ENCODE data around the gene GNAZ. TPM values are rescaled to one million over a fixed set of nuclear protein-coding genes. Genes with fewer than 3 reads are reported as not detected.
A peak's percentile ranks its signal among the peaks of the same experiment; 100 is the strongest.

The GNAZ gene
- total and polyA plus RNA-seq, 2 of the 8 experiments (the other 6 are each of a cell fraction or from before 2014, with no cell fraction given): 6.6 to 9.6 TPM

GRCh38 chr22:23093051-23093788, 22.9 kb downstream of the GNAZ start:
- POLR2A ChIA-PET (ENCODE audit: partially characterized antibody): no interaction called here
- DNase-seq (ENCODE audit: low read depth in 1 of 2, low spot score in 2 of 2) (no peak), FAIRE-seq (no peak)
- H2BK15ac ChIP-seq (ENCODE audit: low read length): no peak overlapping the region
- CTCF ChIA-PET (ENCODE audit: partially characterized antibody): no interaction called here
- peak overlapping the region; percentile 36; the same call in 1 of the 2 replicates for H4K8ac ChIP-seq (ENCODE audit: extremely low read depth, insufficient read depth, low read length)
- H2BK20ac ChIP-seq (ENCODE audit: low read length): no peak overlapping the region
- H3K27me3 ChIP-seq (replicated peaks in 1 of 4; ENCODE audit: control insufficient read depth in 3 of 4, extremely low read depth in 1 of 4, insufficient read depth in 3 of 4, low read length in 3 of 4): no peaks in the 10 kb centered on the region; a peak in 3 of 7 replicates
- H2BK5ac ChIP-seq (ENCODE audit: low read depth, low read length): no peak overlapping the region
- no peak overlapping the region for H3K4me3 ChIP-seq (ENCODE audit: extremely low read depth in 1 of 4, insufficient read depth in 2 of 4, low read depth in 3 of 4, low read length in 4 of 4)
- WGBS, 2 experiments (ENCODE audit: extremely low coverage in 1 of 2, insufficient coverage in 1 of 2, insufficient read length in 1 of 2, insufficient replicate concordance in 2 of 2, low coverage in 1 of 2, low lambda C conversion rate in 2 of 2, missing lambda C conversion rate in 1 of 2): 83% methylated on average over 14 of the region's 14 CpGs; no CpG with 5 or more reads in 1 of the 2 experiments
- H3K9ac ChIP-seq (replicated peaks in 1 of 4; ENCODE audit: extremely low read depth in 1 of 4, low read depth in 3 of 4, low read length in 3 of 4): no peak overlapping the region; a peak in 1 of 7 replicates
- peaks cover 0 to 3% (median 0%) of the 10 kb centered on the region in 4 experiments; a peak in 1 of 8 replicates for H3K36me3 ChIP-seq (ENCODE audit: control insufficient read depth in 2 of 4, insufficient read depth in 4 of 4, low read length in 3 of 4)
- H2BK120ac ChIP-seq (replicated peaks; ENCODE audit: low read depth, low read length): no peak overlapping the region
- no peak overlapping the region for H3K4ac ChIP-seq (replicated peaks; ENCODE audit: insufficient read length, low read depth, low read length)
- H3K79me2 ChIP-seq (ENCODE audit: control insufficient read depth in 1 of 2, insufficient read depth in 2 of 2, low read length in 2 of 2): no peaks in the 10 kb centered on the region
- no peak overlapping the region for H3K23ac ChIP-seq (ENCODE audit: insufficient read length)
- no peak overlapping the region for H4K5ac ChIP-seq (ENCODE audit: insufficient read length, low read depth, low read length)
- H3K79me1 ChIP-seq (ENCODE audit: low read depth, low read length): peaks cover 3% of the 10 kb centered on the region; the same call in 1 of the 2 replicates
- H2AK5ac ChIP-seq (ENCODE audit: low read depth, low read length): no peak overlapping the region
- no peaks in the 10 kb centered on the region for H3K9me3 ChIP-seq (ENCODE audit: insufficient read depth in 2 of 2, low read depth in 1 of 2, low read length in 1 of 2)
- H3K23me2 ChIP-seq (ENCODE audit: low read depth, low read length): peaks cover 4% of the 10 kb centered on the region
- no peak overlapping the region for H4K91ac ChIP-seq (replicated peaks; ENCODE audit: insufficient read length, low read length)
- H3K4me1 ChIP-seq (replicated peaks in 1 of 4; ENCODE audit: control insufficient read depth in 3 of 4, insufficient read depth in 4 of 4, low read length in 3 of 4): peaks cover 0 to 7% (median 3%) of the 10 kb centered on the region in 4 experiments; a peak in 6 of 7 replicates
- H2AFZ ChIP-seq (ENCODE audit: low read length): no peak overlapping the region
- no peak overlapping the region for H3K14ac ChIP-seq (ENCODE audit: insufficient read length)
- H3K18ac ChIP-seq (ENCODE audit: extremely low read depth, low read length): no peak overlapping the region
- H3K4me2 ChIP-seq (ENCODE audit: insufficient read depth in 1 of 2, low read depth in 2 of 2, low read length in 2 of 2): no peak overlapping the region
- H4K20me1 ChIP-seq (replicated peaks in 1 of 2; ENCODE audit: control insufficient read depth in 1 of 2, insufficient read depth in 2 of 2, low read length in 2 of 2): peaks cover 8 to 17% of the 10 kb centered on the region in 2 experiments
- H2BK12ac ChIP-seq (ENCODE audit: low read depth, low read length): peak overlapping the region; percentile 19; the same call in 1 of the 2 replicates
- no peak overlapping the region for H3K56ac ChIP-seq (replicated peaks; ENCODE audit: insufficient read length, low read depth, low read length)
- no peak overlapping the region for H3K27ac ChIP-seq (ENCODE audit: low read depth, low read length)
- TF ChIP-seq SAP30 (IDR thresholded peaks at IDR 0.05; ENCODE audit: insufficient read depth, insufficient replicate concordance, low read length) (no peak), JUN (IDR thresholded peaks at IDR 0.05; ENCODE audit: low read depth, low read length) (no peak), TCF12 (IDR thresholded peaks at IDR 0.05; ENCODE audit: low read depth, low read length) (no peak), TAF7 (optimal IDR thresholded peaks at IDR 0.05; ENCODE audit: borderline replicate concordance, low read depth, low read length) (no peak), TEAD4 (IDR thresholded peaks at IDR 0.05; ENCODE audit: low read depth, low read length) (no peak), ATF3 (IDR thresholded peaks at IDR 0.05; ENCODE audit: insufficient read depth, low read depth, low read length) (no peak), NRF1 (IDR thresholded peaks at IDR 0.05; ENCODE audit: low read depth, low read length) (no peak), SIRT6 (IDR thresholded peaks at IDR 0.05; ENCODE audit: low read length) (no peak), CEBPB (IDR thresholded peaks at IDR 0.05; ENCODE audit: low read depth, low read length) (no peak), SP4 (IDR thresholded peaks at IDR 0.05; ENCODE audit: low read length) (no peak), KDM5A (IDR thresholded peaks at IDR 0.05; ENCODE audit: low read length) (no peak)
